HepG2 (cell line): ENCODE results near the gene TMEM121. TPM values are rescaled to one million over a fixed set of nuclear protein-coding genes. Genes with fewer than 3 reads are reported as not detected.

Source experiments
- ATAC-seq: fragments of 200-7000 bp; cut with Tn5 transposase; 3 replicates; pipeline ENCODE4 v1.9.1; 2020; ENCODE audit warnings: mild to moderate bottlenecking, moderate library complexity
- BruUV-seq: library from RNA; stranded (reverse); fragments of 400-500 nt; replicated peaks from 2 replicates; lab custom pipeline; 2021; lab: Mats Ljungman, UMichigan
- CTCF ChIA-PET: fragments of 300-600 bp; formaldehyde crosslinking; extraction: SDS; loops from one replicate; lab custom pipeline; 2021; ENCODE audit warnings: low total read pairs, inconsistent platforms, low intra/inter-chr PET ratio; lab: Yijun Ruan, JAX
- POLR2A ChIA-PET: fragments of 350-600 bp; sonication (Branson Sonifier 250); formaldehyde crosslinking; loops from one replicate; lab custom pipeline; 2020; ENCODE audit warnings: antibody characterized with exemption, inconsistent platforms; lab: Yijun Ruan, JAX
- DNase-seq: peaks from one replicate; pipeline ENCODE4 v3.0.0-alpha.2; 2015; ENCODE audit warnings: low spot score
- FAIRE-seq: peaks from 3 replicates; lab custom pipeline; 2011; peaks lifted over from hg19 to GRCh38; lab: Jason Lieb, UNC
- H2AFZ ChIP-seq: one replicate; pipeline ENCODE4 v1.6.1; 2011; ENCODE audit warnings: low read length, inconsistent platforms
- H3K27ac ChIP-seq: fragments of 300-600 bp; 3 replicates; pipeline ENCODE4 v1.8.0; 2011; ENCODE audit warnings: mixed run types, mild to moderate bottlenecking, mixed read lengths, low read length, inconsistent platforms; ENCODE audit not compliant: insufficient read depth; ENCODE audit errors: extremely low read length
- H3K27me3 ChIP-seq, 2 experiments: fragments of 200-600 bp in 1 of 2; 2 replicates in 1 of 2; 3 replicates in 1 of 2; pipeline versions ENCODE4 v1.6.0 to v1.8.0; 2011; ENCODE audit warnings: low read length in 2 of 2, mild to moderate bottlenecking in 2 of 2, moderate library complexity in 2 of 2, inconsistent platforms in 1 of 2; ENCODE audit not compliant: insufficient read depth in 2 of 2, control insufficient read depth in 1 of 2
- H3K36me3 ChIP-seq, 2 experiments: fragments of 200-600 bp in 1 of 2; replicated peaks in 1 of 2; 2 replicates in 1 of 2; 3 replicates in 1 of 2; pipeline versions ENCODE4 v1.5.1 to v1.8.0; 2011; ENCODE audit warnings: low read length in 2 of 2, inconsistent platforms in 1 of 2; ENCODE audit not compliant: insufficient read depth in 2 of 2, control insufficient read depth in 1 of 2
- H3K4me1 ChIP-seq: 2 replicates; pipeline ENCODE4 v1.5.1; 2012; ENCODE audit warnings: low read length, inconsistent platforms; ENCODE audit not compliant: insufficient read depth
- H3K4me2 ChIP-seq: 2 replicates; pipeline ENCODE4 v1.6.0; 2011; ENCODE audit warnings: low read depth, low read length, inconsistent platforms
- H3K4me3 ChIP-seq, 3 experiments: fragments of 200-600 bp in 1 of 3; sonication (generic), shearing (Covaris generic) in 1 of 3; replicated peaks in 1 of 3; 2 replicates each; pipeline ENCODE4 v1.5.1; 2011 to 2016; ENCODE audit warnings: low read length in 3 of 3, inconsistent platforms in 2 of 3, low read depth in 2 of 3, mild to moderate bottlenecking in 2 of 3, control low read depth in 1 of 3, mixed read lengths in 1 of 3; ENCODE audit not compliant: insufficient read depth in 1 of 3
- H3K79me2 ChIP-seq: one replicate; pipeline ENCODE4 v1.6.1; 2011; ENCODE audit warnings: low read length, inconsistent platforms; ENCODE audit not compliant: insufficient read depth
- H3K9ac ChIP-seq: 2 replicates; pipeline ENCODE4 v1.6.0; 2011; ENCODE audit warnings: mild to moderate bottlenecking, low read depth, low read length, inconsistent platforms; ENCODE audit not compliant: insufficient read depth
- H3K9me3 ChIP-seq: 2 replicates; pipeline ENCODE4 v1.5.1; 2012; ENCODE audit warnings: mild to moderate bottlenecking, low read length
- H4K20me1 ChIP-seq: 2 replicates; pipeline ENCODE4 v1.6.0; 2011; ENCODE audit warnings: inconsistent platforms, mild to moderate bottlenecking, low read length, moderate library complexity; ENCODE audit not compliant: insufficient read depth
- GABPB1 ChIP-seq: IDR thresholded peaks from 2 replicates; pipeline ENCODE4 v1.6.1; 2016; ENCODE audit warnings: mild to moderate bottlenecking, missing genetic modification reagents, moderate library complexity, missing compliant biosample characterization
- HCFC1 ChIP-seq: fragments of 150-350 bp; IDR thresholded peaks from 2 replicates; pipeline ENCODE4 v1.6.1; 2014; ENCODE audit warnings: low read depth, low read length
- HMG20B ChIP-seq: conservative IDR thresholded peaks from 2 replicates; pipeline ENCODE4 v1.6.1; 2016; ENCODE audit warnings: missing genetic modification reagents, missing compliant biosample characterization
- RBM22 ChIP-seq: fragments of 200-400 bp; formaldehyde crosslinking; optimal IDR thresholded peaks from 2 replicates; pipeline ENCODE3; 2017; ENCODE audit warnings: mild to moderate bottlenecking, low read length, moderate library complexity
- ZNF407 ChIP-seq: sonication (generic); formaldehyde crosslinking; IDR thresholded peaks from one replicate; pipeline ENCODE4 v1.5.1; 2020; ENCODE audit warnings: mild to moderate bottlenecking, missing genetic modification reagents; ENCODE audit errors: not compliant biosample characterization
- WGBS: methylation state at CpG from one replicate; pipeline ENCODE4 v1.1.6; 2017; ENCODE audit warnings: low lambda C conversion rate; 5-methylcytosine and 5-hydroxymethylcytosine counted together
- in situ Hi-C: cut with HindIII; loops from 2 replicates; pipeline ENCODE4 v1.10.0; 2017; ENCODE audit warnings: low pct_unique_long_range_greater_than_20kb; ENCODE audit not compliant: extremely low pct_ligation_motif_present
- intact Hi-C: fragments of 100-400 bp; cut with micrococcal nuclease; formaldehyde crosslinking; loops from one replicate; pipeline ENCODE4 v1.10.0; 2022; ENCODE audit not compliant: unreplicated experiment
- polyA plus RNA-seq, 8 experiments: library from polyadenylated mRNA; depleted of rRNA in 3 of 8; stranded (reverse) in 7 of 8; unstranded in 1 of 8; fragments of >200 nt; fragmentation: Illumina TruSeq in 4 of 8; extraction: Trizol in 4 of 8; gene quantifications; 2 replicates each; pipeline versions ENCODE4 v1.2.1 to v1.2.3, GENCODE V29; 2011 to 2016; ENCODE audit warnings: low read depth in 4 of 8, missing spikeins in 1 of 8, mixed read lengths in 1 of 8; ENCODE audit not compliant: insufficient read depth in 1 of 8
- total RNA-seq, 5 experiments: library from RNA; depleted of rRNA; stranded (reverse); fragments of >200 nt; fragmentation: Illumina TruSeq; extraction: Trizol; gene quantifications; 2 replicates each; pipeline ENCODE4 v1.2.3, GENCODE V29; 2016; ENCODE audit warnings: low read depth in 1 of 5
- TF ChIP-seq, protein P1 (sequence below): sonication (generic); formaldehyde crosslinking; conservative IDR thresholded peaks from 2 replicates; pipeline ENCODE4 v1.5.0; 2020; ENCODE audit warnings: missing genetic modification reagents
- TF ChIP-seq, protein P2 (sequence below): sonication (generic); formaldehyde crosslinking; IDR thresholded peaks from 2 replicates; pipeline ENCODE4 v1.4.0; 2020; ENCODE audit warnings: missing genetic modification reagents, borderline replicate concordance
- TF ChIP-seq, protein P3 (sequence below): sonication (generic); formaldehyde crosslinking; IDR thresholded peaks from 2 replicates; pipeline ENCODE4 v1.4.0; 2020; ENCODE audit warnings: missing genetic modification reagents

Gene TMEM121
- total and polyA plus RNA-seq, 2 of the 13 experiments (the other 11 are each of a cell fraction or from before 2014, with no cell fraction given), result 6.6 to 19.0 TPM

DNA sequence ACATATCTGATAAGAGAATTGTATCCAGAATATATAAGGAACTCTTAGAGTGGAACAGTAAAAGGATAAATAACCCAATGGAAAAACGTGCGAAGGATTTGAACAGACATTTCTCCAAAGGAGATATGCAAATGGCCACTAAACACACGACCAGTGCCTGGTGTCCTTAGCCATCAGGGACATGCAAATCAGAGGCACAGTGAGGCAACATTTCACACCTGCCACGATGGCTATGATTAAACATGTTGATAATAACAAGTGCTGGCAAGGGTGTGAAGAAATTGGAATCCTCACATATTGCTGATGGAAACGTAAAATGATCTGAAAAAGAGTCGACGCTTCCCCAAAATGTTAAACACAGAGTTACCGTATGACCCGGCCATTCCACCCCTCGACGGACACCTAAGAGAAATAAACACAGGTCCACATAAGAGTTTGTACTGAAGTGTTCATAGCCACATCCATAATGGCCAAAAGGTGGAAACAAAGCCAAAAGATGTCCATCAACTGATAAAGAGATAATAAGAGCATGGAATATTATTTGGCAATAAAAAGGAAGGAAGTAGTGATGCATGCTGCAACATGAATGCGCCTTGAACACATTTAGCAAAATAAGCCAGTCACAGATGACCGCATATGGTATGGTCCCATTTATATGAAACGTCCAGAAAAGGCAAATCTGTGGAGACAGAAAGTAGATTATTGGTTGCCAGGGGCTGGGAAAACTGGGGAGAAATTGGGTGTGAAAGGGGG lies 6.3 kb upstream of the TMEM121 start:
- POLR2A ChIA-PET, result no interaction called here
- Histone ChIP-seq H4K20me1 (no peaks in the 10 kb centered on the region), H3K4me3 (no peak overlapping the region), H3K4me2 (no peak overlapping the region), H3K4me1 (no peaks in the 10 kb centered on the region), H3K27me3 (peaks cover 2 to 49% of the 10 kb centered on the region in 2 experiments; a peak in 3 of 5 replicates), H3K79me2 (no peaks in the 10 kb centered on the region), H3K36me3 (no peaks in the 10 kb centered on the region), H2AFZ (no peak overlapping the region), H3K9ac (no peak overlapping the region), H3K9me3 (no peaks in the 10 kb centered on the region), H3K27ac (no peak overlapping the region)
- ATAC-seq (no peak), FAIRE-seq (no peak), DNase-seq (no peak)
- CTCF ChIA-PET, result no interaction called here
- in situ Hi-C loops (no loop called here), intact Hi-C loops (no loop called here)
- no TSS peak for BruUV-seq
- WGBS, result 21% methylated on average over 14 of the region's 14 CpGs
- TF ChIP-seq, protein P1, sequence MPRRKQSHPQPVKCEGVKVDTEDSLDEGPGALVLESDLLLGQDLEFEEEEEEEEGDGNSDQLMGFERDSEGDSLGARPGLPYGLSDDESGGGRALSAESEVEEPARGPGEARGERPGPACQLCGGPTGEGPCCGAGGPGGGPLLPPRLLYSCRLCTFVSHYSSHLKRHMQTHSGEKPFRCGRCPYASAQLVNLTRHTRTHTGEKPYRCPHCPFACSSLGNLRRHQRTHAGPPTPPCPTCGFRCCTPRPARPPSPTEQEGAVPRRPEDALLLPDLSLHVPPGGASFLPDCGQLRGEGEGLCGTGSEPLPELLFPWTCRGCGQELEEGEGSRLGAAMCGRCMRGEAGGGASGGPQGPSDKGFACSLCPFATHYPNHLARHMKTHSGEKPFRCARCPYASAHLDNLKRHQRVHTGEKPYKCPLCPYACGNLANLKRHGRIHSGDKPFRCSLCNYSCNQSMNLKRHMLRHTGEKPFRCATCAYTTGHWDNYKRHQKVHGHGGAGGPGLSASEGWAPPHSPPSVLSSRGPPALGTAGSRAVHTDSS, result no peak
- TF ChIP-seq HMG20B (CRISPR knock-in tag) (no peak), ZNF407 (CRISPR knock-in tag) (no peak), HCFC1 (no peak), RBM22 (no peak), GABPB1 (CRISPR knock-in tag) (no peak)
- TF ChIP-seq, protein P2, sequence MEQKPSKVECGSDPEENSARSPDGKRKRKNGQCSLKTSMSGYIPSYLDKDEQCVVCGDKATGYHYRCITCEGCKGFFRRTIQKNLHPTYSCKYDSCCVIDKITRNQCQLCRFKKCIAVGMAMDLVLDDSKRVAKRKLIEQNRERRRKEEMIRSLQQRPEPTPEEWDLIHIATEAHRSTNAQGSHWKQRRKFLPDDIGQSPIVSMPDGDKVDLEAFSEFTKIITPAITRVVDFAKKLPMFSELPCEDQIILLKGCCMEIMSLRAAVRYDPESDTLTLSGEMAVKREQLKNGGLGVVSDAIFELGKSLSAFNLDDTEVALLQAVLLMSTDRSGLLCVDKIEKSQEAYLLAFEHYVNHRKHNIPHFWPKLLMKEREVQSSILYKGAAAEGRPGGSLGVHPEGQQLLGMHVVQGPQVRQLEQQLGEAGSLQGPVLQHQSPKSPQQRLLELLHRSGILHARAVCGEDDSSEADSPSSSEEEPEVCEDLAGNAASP (CRISPR knock-in tag), result no peak
- TF ChIP-seq, protein P3, sequence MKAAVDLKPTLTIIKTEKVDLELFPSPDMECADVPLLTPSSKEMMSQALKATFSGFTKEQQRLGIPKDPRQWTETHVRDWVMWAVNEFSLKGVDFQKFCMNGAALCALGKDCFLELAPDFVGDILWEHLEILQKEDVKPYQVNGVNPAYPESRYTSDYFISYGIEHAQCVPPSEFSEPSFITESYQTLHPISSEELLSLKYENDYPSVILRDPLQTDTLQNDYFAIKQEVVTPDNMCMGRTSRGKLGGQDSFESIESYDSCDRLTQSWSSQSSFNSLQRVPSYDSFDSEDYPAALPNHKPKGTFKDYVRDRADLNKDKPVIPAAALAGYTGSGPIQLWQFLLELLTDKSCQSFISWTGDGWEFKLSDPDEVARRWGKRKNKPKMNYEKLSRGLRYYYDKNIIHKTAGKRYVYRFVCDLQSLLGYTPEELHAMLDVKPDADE (CRISPR knock-in tag), result no peak
